H1 (cell line): ENCODE measurements around the gene UBE2I. TPM values are rescaled to one million over a fixed set of nuclear protein-coding genes. Genes with fewer than 3 reads are reported as not detected.

Experiments used
- CHD7 ChIP-seq: fragments of 300-600 bp; sonication (generic); IDR thresholded peaks from 2 replicates; pipeline ENCODE4 v1.7.1; 2012; ENCODE audit warnings: low read length, moderate library complexity, mild to moderate bottlenecking, inconsistent platforms; ENCODE audit not compliant: insufficient replicate concordance
- SRF ChIP-seq: IDR thresholded peaks from 2 replicates; pipeline ENCODE4 v1.6.1; 2011; ENCODE audit warnings: mild to moderate bottlenecking, low read depth, low read length, moderate library complexity
- polyA plus RNA-seq, 7 experiments: library from polyadenylated mRNA; depleted of rRNA in 3 of 7; stranded (reverse) in 5 of 7; unstranded in 2 of 7; fragments of >200 nt in 5 of 7; fragments of 200-250 nt in 2 of 7; gene quantifications; 1 replicate in 5 of 7; 2 replicates in 1 of 7; 4 replicates in 1 of 7; pipeline versions ENCODE4 v1.2.1 to v1.2.3, GENCODE V29; 2011 to 2013; ENCODE audit warnings: missing spikeins in 2 of 7, mixed read lengths in 2 of 7
- total RNA-seq: library from RNA; stranded (reverse); fragmentation: NEBNext Ultra II Directional; extraction: Animal tissue kit (Norgen Biotek cat#: 25700); gene quantifications from 2 replicates; pipeline ENCODE4 v1.2.1, GENCODE V29; 2021

The UBE2I gene
- total and polyA plus RNA-seq, 2 of the 8 experiments (the other 6 are each of a cell fraction or from before 2014, with no cell fraction given), result 148 to 268 TPM

GRCh38 chr16:1367486-1368174, 58.2 kb downstream of the UBE2I start (continued):
- TF ChIP-seq CHD7 (no peak), SRF (no peak)
